GM23338 (cell line): Measurements from ENCODE around the gene NANOS2. TPM values are rescaled to one million over a fixed set of nuclear protein-coding genes. Genes with fewer than 3 reads are reported as not detected.

Experiments
- ATAC-seq: fragments of 200-7000 bp; cut with Tn5 transposase; 3 replicates; pipeline ENCODE4 v1.9.1; 2020
- DNase-seq: peaks from one replicate; pipeline ENCODE4 v3.0.0-alpha.2; 2015; ENCODE audit warnings: low spot score
- H2AFZ ChIP-seq: fragments of 200-600 bp; sonication (generic); 2 replicates; pipeline ENCODE4 v1.8.0; 2016; ENCODE audit warnings: antibody characterized with exemption, mild to moderate bottlenecking, moderate library complexity
- H3F3A ChIP-seq: fragments of 200-600 bp; sonication (generic); replicated peaks from 2 replicates; pipeline ENCODE4 v1.8.0; 2017; ENCODE audit warnings: antibody characterized with exemption, mixed run types, low read depth
- H3K27ac ChIP-seq: fragments of 200-600 bp; sonication (generic); 2 replicates; pipeline ENCODE4 v1.6.1; 2016; ENCODE audit warnings: low read depth
- H3K27me3 ChIP-seq: fragments of 200-600 bp; sonication (generic); 2 replicates; pipeline ENCODE4 v1.8.0; 2016; ENCODE audit warnings: mild to moderate bottlenecking, mixed run types, moderate library complexity; ENCODE audit not compliant: insufficient read depth
- H3K36me3 ChIP-seq: fragments of 200-600 bp; sonication (generic); 2 replicates; pipeline ENCODE4 v1.8.0; 2016; ENCODE audit warnings: mild to moderate bottlenecking; ENCODE audit not compliant: insufficient read depth
- H3K4me1 ChIP-seq: fragments of 200-600 bp; sonication (generic); 2 replicates; pipeline ENCODE4 v1.8.0; 2016; ENCODE audit warnings: mild to moderate bottlenecking, moderate library complexity; ENCODE audit not compliant: insufficient read depth
- H3K4me2 ChIP-seq: fragments of 200-600 bp; sonication (generic); 2 replicates; pipeline ENCODE4 v1.7.1; 2017; ENCODE audit warnings: mixed run types
- H3K4me3 ChIP-seq: fragments of 200-600 bp; sonication (generic); 2 replicates; pipeline ENCODE4 v1.6.1; 2016; ENCODE audit warnings: mixed run types
- H3K79me2 ChIP-seq: fragments of 200-600 bp; sonication (generic); replicated peaks from 2 replicates; pipeline ENCODE4 v1.8.0; 2017; ENCODE audit warnings: mild to moderate bottlenecking; ENCODE audit not compliant: insufficient read depth
- H3K9me2 ChIP-seq: fragments of 200-600 bp; sonication (generic); 2 replicates; pipeline ENCODE4 v1.8.0; 2017; ENCODE audit not compliant: insufficient read depth
- H4K20me1 ChIP-seq: fragments of 200-600 bp; sonication (generic); replicated peaks from 2 replicates; pipeline ENCODE4 v1.8.0; 2017; ENCODE audit warnings: mild to moderate bottlenecking; ENCODE audit not compliant: insufficient read depth
- H3K27ac Mint-ChIP-seq: 2 replicates; pipeline ENCODE4 v1.8.0; 2020; ENCODE audit warnings: inconsistent platforms, mild to moderate bottlenecking, moderate library complexity, mixed read lengths
- H3K27me3 Mint-ChIP-seq: 3 replicates; pipeline ENCODE4 v1.8.0; 2022; ENCODE audit warnings: low read depth, mild to moderate bottlenecking, moderate library complexity, mixed read lengths, inconsistent platforms; ENCODE audit not compliant: insufficient read depth, poor library complexity
- H3K36me3 Mint-ChIP-seq: 3 replicates; pipeline ENCODE4 v1.8.0; 2021; ENCODE audit warnings: low read depth, mild to moderate bottlenecking, inconsistent platforms, moderate library complexity, mixed read lengths
- H3K4me1 Mint-ChIP-seq: 3 replicates; pipeline ENCODE4 v1.8.0; 2020; ENCODE audit warnings: mild to moderate bottlenecking, inconsistent platforms, mixed read lengths
- H3K4me3 Mint-ChIP-seq: 3 replicates; pipeline ENCODE4 v1.8.0; 2021; ENCODE audit warnings: moderate library complexity, mild to moderate bottlenecking, inconsistent platforms, mixed read lengths
- H3K9me3 Mint-ChIP-seq: 3 replicates; pipeline ENCODE4 v1.8.0; 2020; ENCODE audit warnings: moderate library complexity, mild to moderate bottlenecking, inconsistent platforms, mixed read lengths
- EZH2 ChIP-seq: fragments of 200-600 bp; sonication (generic); IDR thresholded peaks from one replicate; pipeline ENCODE4 v1.8.0; 2017; ENCODE audit warnings: antibody characterized with exemption, mild to moderate bottlenecking, low read depth; ENCODE audit not compliant: unreplicated experiment
- EZH2phosphoT487 ChIP-seq: fragments of 200-600 bp; sonication (generic); IDR thresholded peaks from one replicate; pipeline ENCODE4 v1.8.1; 2018; ENCODE audit warnings: antibody characterized with exemption; ENCODE audit not compliant: unreplicated experiment
- NANOG ChIP-seq: IDR thresholded peaks from 2 replicates; pipeline ENCODE4 v1.6.1; 2016; ENCODE audit warnings: antibody characterized with exemption, borderline replicate concordance
- POLR2AphosphoS5 ChIP-seq: IDR thresholded peaks from 2 replicates; pipeline ENCODE4 v1.6.1; 2016; ENCODE audit warnings: antibody characterized with exemption, low read depth
- STAT1 ChIP-seq: IDR thresholded peaks from one replicate; pipeline ENCODE4 v1.6.1; 2016; ENCODE audit warnings: antibody characterized with exemption; ENCODE audit not compliant: unreplicated experiment
- ZNF114 ChIP-seq: fragments of 250-450 bp; sonication (Bioruptor Pico); IDR thresholded peaks from 2 replicates; pipeline ENCODE4 v1.5.0; 2020; ENCODE audit warnings: mild to moderate bottlenecking, moderate library complexity
- ZNF331 ChIP-seq: fragments of 250-450 bp; sonication (Bioruptor Pico); IDR thresholded peaks from 2 replicates; pipeline ENCODE4 v1.5.0; 2020; ENCODE audit warnings: low read depth, mild to moderate bottlenecking, moderate library complexity
- polyA plus RNA-seq: library from polyadenylated mRNA; unstranded; fragments of >200 nt; fragmentation: Nextera tagmentation; extraction: Ambion mirVana; gene quantifications from 2 replicates; pipeline ENCODE4 v1.2.1, GENCODE V29; 2016
- total RNA-seq: library from RNA; depleted of rRNA; stranded (reverse); fragments of >200 nt; shearing (Covaris generic); gene quantifications from 2 replicates; pipeline ENCODE4 v1.2.3, GENCODE V29; 2014
- TF ChIP-seq, protein P1 (sequence below), 2 experiments: fragments of 200-600 bp in 1 of 2; sonication (generic) in 1 of 2; conservative IDR thresholded peaks; 2 replicates each; pipeline versions ENCODE4 v1.5.1 to v1.6.1; 2016 to 2017; ENCODE audit warnings: antibody characterized with exemption in 2 of 2, low read depth in 2 of 2, mild to moderate bottlenecking in 2 of 2, moderate library complexity in 1 of 2
- TF ChIP-seq, protein P2 (sequence below): IDR thresholded peaks from one replicate; pipeline ENCODE4 v1.6.1; 2018; ENCODE audit warnings: antibody characterized with exemption; ENCODE audit not compliant: unreplicated experiment

Gene NANOS2
- total and polyA plus RNA-seq, 2 experiments from 2014 or later, result 0.11 to 0.14 TPM

DNA sequence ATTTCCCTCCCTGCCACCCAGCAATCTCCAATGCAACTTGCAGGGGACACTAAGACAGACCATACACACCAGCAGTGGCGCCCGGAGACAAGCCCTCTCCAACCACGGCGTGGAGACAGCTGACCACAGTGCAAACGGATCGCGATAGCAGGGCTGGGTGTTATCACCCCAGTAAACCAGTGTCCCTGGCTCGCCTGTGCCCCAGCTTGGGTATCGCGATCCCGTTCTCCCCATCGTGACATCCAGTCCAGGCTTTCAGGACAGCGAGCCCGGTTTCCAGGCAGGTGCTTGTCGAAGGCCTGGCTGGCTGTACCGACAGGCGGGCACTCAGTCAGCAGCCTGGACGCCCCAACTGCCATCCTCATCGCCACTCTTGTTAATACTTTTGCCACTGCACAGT lies 20.7 kb upstream of the NANOS2 start (continued):
- TF ChIP-seq EZH2, result no peak
- TF ChIP-seq NANOG, result no peak
- no peak for TF ChIP-seq POLR2AphosphoS5
- TF ChIP-seq, protein P1, sequence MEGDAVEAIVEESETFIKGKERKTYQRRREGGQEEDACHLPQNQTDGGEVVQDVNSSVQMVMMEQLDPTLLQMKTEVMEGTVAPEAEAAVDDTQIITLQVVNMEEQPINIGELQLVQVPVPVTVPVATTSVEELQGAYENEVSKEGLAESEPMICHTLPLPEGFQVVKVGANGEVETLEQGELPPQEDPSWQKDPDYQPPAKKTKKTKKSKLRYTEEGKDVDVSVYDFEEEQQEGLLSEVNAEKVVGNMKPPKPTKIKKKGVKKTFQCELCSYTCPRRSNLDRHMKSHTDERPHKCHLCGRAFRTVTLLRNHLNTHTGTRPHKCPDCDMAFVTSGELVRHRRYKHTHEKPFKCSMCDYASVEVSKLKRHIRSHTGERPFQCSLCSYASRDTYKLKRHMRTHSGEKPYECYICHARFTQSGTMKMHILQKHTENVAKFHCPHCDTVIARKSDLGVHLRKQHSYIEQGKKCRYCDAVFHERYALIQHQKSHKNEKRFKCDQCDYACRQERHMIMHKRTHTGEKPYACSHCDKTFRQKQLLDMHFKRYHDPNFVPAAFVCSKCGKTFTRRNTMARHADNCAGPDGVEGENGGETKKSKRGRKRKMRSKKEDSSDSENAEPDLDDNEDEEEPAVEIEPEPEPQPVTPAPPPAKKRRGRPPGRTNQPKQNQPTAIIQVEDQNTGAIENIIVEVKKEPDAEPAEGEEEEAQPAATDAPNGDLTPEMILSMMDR (conservative IDR thresholded peaks at IDR 0.05; ENCODE audit: low read depth in 2 of 2), result no peak
- no peak for TF ChIP-seq ZNF114
- TF ChIP-seq, protein P2, sequence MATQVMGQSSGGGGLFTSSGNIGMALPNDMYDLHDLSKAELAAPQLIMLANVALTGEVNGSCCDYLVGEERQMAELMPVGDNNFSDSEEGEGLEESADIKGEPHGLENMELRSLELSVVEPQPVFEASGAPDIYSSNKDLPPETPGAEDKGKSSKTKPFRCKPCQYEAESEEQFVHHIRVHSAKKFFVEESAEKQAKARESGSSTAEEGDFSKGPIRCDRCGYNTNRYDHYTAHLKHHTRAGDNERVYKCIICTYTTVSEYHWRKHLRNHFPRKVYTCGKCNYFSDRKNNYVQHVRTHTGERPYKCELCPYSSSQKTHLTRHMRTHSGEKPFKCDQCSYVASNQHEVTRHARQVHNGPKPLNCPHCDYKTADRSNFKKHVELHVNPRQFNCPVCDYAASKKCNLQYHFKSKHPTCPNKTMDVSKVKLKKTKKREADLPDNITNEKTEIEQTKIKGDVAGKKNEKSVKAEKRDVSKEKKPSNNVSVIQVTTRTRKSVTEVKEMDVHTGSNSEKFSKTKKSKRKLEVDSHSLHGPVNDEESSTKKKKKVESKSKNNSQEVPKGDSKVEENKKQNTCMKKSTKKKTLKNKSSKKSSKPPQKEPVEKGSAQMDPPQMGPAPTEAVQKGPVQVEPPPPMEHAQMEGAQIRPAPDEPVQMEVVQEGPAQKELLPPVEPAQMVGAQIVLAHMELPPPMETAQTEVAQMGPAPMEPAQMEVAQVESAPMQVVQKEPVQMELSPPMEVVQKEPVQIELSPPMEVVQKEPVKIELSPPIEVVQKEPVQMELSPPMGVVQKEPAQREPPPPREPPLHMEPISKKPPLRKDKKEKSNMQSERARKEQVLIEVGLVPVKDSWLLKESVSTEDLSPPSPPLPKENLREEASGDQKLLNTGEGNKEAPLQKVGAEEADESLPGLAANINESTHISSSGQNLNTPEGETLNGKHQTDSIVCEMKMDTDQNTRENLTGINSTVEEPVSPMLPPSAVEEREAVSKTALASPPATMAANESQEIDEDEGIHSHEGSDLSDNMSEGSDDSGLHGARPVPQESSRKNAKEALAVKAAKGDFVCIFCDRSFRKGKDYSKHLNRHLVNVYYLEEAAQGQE, result no peak

DNA sequence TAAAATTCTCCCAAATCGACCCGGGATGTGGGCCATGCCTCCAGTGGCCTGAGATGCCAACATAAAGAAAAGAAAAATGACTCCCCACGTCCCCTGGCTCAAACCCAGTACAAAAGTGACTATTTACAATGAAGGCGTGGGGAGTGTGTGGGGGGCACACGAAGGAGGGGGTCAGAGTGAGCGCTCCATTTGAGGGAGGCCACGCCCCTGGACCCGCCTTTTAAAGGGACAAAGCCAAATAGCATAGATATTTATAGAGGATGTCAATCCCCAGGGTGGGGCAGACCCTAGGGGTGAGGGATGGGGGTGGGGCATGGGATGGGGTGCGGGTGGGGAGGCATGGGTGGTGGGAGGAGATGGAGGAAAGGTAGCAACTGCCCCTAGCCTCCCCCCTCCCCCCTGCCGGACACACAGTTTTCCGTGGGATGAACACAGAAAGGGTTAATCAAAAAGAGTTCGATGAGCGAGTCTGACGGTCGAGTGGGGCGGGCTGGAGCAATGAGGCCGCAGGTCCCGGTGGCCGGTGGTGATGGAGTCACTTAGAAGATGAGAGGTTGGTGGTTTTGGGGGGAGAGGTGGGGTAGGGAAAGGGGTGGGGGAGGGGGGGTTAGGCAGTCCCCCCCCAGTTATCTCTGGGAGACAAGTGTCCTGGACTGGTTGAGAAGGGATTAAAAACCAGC lies 20.1 kb upstream of the NANOS2 start:
- Histone ChIP-seq H3K36me3 (no peaks in the 10 kb centered on the region), H3K27ac (no peak overlapping the region), H3K79me2 (no peaks in the 10 kb centered on the region), H3K9me2 (no peaks in the 10 kb centered on the region), H3K4me1 (peaks cover 11% of the 10 kb centered on the region; the same call in 1 of the 2 replicates), H3K27me3 (peaks cover 10% of the 10 kb centered on the region; the same call in 1 of the 2 replicates), H4K20me1 (no peaks in the 10 kb centered on the region), H3F3A (0 out of 2 replicates have a peak, but pooled peaks cover 7% of the 10 kb centered on the region), H2AFZ (no peak overlapping the region), H3K4me2 (no peak overlapping the region; the same call in 1 of the 2 replicates), H3K4me3 (no peak overlapping the region)
- H3K4me1 Mint-ChIP-seq, result peaks cover 22% of the 10 kb centered on the region
- DNase-seq, result peak; percentile 36
- no peaks in the 10 kb centered on the region for H3K9me3 Mint-ChIP-seq
- TF ChIP-seq EZH2, result no peak
- no peak for TF ChIP-seq ZNF331 (CRISPR knock-in tag)
- TF ChIP-seq, protein P1 (conservative IDR thresholded peaks at IDR 0.05; ENCODE audit: low read depth in 2 of 2), result no peak
- TF ChIP-seq, protein P2, result no peak
- TF ChIP-seq STAT1, result no peak
- TF ChIP-seq EZH2phosphoT487, result no peak
- TF ChIP-seq POLR2AphosphoS5, result no peak
- H3K27ac Mint-ChIP-seq, result no peak overlapping the region
- peak; percentile 35 for ATAC-seq
- peaks cover 5% of the 10 kb centered on the region; the same call in 2 of the 3 replicates for H3K36me3 Mint-ChIP-seq
- no peak overlapping the region for H3K4me3 Mint-ChIP-seq
- H3K27me3 Mint-ChIP-seq, result peaks cover 16% of the 10 kb centered on the region
